Stimulated activated CD4-positive, alpha-beta T cell treated with anti-CD3 and anti-CD28 coated beads, Interleukin-12 subunit alpha, Interleukin-12 subunit beta, amount 100 ng/mL, for 48 hours (primary cell): ENCODE data around the gene OR10G3.
A peak's percentile ranks its signal among the peaks of the same experiment; 100 is the strongest.
"Not testable (repeated sequence)": the region's sequence is repeated elsewhere in the genome, so short reads cannot be mapped to it uniquely, and the experiment has no call there.

Experiments
- DNase-seq, 3 donors: peaks; one replicate each; pipeline ENCODE4 v3.0.0-alpha.2; 2020; ENCODE audit warnings: low read depth in 2 of 3, low spot score in 1 of 3

The OR10G3 gene, protein sequence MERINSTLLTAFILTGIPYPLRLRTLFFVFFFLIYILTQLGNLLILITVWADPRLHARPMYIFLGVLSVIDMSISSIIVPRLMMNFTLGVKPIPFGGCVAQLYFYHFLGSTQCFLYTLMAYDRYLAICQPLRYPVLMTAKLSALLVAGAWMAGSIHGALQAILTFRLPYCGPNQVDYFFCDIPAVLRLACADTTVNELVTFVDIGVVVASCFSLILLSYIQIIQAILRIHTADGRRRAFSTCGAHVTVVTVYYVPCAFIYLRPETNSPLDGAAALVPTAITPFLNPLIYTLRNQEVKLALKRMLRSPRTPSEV

DNA sequence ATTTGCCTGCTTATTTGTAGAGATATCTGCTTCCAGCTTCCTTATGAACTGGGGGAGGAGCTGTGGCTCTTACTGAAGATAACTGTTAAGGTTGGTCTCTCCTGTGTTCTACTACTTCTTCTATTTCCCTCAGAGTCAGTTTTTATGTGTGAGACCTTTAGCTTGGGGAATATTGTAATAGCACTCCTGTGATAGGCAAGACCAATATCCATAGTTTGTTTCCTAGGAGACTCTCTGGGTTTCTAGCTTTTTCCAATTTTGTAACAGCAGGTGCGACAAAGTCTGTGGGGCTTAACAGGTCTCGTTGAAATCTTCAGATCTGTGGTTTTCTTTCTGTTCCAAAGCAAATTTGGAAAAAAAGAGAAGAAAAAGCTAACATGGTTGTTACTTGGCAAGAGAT, at the start of gene OR10G3:
OR10G3 (minus strand) TSS at position 101 of the 400 bp plus-strand sequence. CDS start 9,332 bp downstream, outside the sequence.
- no peak for DNase-seq

DNA sequence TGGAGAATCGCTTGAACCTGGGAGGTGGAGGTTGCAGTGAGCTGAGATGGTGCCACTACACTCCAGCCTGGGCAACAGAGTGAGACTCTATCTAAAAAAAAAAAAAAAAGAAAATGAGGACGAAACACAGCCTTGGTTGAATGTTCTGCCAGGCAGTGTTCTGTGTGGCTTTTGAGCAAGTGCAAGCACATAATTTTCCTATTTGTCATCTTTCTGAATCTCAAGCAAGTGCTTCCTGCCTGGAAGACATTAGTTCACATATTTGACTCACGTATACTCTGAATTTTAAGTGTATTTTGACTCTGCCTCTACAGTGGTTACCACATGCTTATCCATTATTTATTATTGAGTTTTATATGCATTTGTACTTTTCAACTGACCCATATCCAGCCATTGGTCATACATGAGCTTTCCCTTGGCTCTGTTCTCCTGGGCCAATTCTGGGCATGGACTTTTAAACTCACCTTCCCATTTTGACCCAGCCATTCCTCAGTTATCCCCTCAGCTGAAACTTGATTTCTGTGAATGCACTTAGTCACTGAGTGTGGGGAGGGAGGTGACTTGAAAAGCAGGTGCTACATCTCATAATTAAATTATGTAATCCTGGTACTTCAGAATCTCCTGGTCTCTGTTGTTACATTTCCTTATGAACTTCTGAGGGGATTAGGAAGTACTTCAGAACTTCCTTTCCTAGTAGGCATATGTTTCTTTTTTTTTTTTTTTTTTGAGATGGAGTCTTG, 46.8 kb upstream of the OR10G3 start:
- no peak for DNase-seq

DNA sequence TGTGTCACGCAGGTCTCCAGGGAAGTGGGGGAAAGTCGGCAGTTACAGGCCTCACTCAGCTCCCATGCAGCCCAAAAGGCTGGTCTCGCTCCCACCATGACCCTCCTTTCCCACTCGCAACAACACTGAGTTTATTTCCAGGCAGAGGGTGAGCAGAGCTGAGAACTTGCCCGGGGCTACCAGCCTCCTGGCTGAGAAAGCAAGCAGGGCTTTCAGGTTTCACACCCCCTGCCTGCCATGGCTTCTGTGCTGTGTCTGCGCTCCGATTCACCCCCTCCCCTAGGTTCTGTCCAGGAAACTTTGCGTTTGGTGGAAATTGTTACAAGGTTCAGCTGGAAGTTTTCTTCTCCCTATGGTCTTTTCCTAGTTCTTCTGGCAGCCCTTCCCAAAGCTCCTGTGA, 37.7 kb upstream of the OR10G3 start:
- DNase-seq: no peak

DNA sequence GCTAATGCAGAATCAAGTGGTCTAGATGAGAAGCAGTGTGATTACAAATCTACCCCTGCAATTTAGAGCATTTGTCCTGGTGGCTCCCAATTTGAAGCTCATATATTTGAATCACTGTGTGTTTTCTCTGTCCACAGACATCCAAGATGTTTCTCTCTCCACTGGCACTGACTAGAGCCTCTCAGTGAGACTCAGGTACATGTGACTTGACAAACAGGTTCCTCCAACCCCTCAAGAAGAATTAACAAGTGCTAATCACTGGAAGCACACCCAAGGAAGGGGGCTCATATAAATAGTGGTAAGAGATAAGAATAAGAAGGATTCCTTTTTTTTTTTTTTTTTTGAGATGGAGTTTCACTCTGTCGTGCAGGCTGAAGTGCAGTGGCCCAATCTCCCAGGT, 34.4 kb upstream of the OR10G3 start:
- no peak for DNase-seq

DNA sequence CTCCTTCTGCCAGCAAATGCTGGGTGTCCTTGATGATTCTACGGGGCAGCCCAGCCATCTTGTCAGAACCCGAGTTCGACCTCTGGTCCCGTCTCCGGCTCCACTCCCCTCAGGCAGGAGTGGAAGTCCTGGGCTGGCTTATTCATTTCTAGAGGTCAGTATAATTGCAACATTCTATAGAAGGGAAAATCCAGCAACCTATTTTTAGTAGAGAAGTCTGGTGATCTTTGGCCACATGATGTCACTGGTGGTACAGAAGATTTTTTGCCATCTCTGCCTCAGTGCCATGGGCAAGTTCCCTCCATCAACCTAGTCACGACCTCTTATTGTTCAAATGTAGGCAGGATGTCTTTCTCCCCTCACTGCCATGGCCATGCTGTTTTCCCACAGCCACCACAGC, 32.4 kb upstream of the OR10G3 start:
- no peak for DNase-seq

DNA sequence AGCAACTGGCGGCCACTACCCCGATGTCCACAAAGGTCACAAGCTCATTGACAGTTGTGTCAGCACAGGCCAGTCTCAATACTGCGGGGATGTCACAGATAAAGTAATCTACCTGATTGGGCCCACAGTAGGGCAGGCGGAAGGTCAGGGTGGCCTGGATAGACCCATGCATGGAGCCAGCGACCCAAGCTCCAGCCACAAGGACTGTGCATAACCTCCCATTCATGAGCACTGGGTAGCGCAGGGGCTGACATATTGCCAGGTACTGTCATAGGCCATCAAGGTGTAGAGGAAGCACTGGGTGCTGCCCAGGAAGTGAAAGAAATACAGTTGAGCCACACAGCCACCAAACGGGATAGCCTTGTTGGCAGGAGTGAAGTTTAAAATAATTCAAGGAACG, 22.3 kb upstream of the OR10G3 start:
- DNase-seq: not testable (repeated sequence)

DNA sequence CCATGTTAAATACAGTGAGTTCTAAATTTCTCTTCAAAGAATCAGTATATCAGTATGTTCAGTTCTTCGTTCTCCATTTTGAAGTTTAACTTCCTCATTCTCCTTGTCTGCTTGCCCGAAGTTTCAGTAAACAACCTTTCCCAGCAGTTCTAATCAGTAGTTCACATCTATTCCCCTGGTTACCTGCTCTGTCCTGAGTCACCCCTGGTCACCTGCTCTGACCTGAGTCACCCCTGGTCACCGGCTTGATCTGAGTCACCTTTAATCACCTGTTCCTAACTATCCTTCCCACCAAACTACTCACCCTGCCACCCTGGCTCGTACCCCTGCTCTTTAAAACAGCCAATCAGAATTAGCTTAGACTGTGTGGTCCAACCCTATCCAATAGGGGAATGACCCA, 9.4 kb upstream of the OR10G3 start:
- DNase-seq: no peak

DNA sequence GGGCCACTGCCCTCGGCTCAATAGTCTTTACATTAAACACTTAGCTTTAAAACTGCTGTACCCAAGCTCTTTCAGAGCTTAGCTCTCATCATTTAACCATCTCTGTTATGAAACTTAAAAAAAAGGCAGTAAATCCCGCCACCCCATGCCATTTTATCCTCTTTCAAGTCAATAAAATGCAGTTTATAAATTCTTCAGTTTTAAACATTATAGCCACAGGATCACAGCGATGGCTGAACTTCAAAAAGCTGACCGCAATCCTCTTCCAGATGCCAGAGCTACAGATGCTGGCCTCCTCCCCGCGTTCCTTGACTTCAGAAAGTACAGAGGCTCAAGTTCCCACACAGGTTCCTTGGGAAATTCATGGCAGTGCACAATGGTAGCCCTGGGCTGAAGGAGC, 4.2 kb downstream of the OR10G3 start:
- DNase-seq: no peak

DNA sequence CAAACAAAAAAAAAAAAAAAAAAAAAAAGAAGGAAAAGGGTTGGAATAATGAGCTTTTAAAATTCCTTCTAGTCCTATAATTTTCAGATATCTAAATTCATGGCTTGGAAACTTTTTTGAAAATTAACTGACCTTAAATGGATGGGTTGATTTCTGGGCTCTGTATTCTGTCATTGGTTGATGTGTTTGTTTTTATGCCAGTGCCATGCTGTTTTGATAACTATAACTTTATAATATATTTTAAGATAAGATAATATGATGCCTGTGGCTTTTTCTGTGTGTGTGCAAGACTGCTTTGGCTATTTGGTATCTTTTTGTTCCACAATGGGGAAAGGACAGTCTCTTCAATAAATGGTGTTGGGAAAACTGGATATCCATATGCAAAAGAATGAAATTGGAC, 7.3 kb downstream of the OR10G3 start:
- DNase-seq: no peak

DNA sequence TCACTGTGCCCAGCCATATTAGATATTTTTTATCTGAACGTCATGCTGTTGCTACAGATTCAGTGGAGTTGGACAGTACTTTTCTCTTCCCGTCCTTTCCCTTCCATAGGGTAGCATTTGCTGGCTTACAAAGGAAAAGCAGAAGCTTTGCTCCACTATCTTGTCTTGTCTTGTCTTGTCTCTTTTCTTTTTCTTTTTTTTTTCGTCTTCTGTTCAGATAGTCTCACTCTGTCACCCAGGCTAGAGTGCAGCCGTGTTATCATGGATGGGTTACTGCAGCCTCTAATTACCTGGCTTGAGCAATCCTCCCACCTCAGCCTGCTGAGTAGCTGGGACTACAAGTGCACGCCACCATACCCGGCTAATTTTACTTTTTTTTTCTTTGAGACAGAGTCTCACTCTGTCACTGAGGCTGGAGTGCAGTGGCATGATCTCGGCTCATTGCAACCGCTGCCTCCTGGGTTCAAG, 21.1 kb downstream of the OR10G3 start:
- DNase-seq: no peak

DNA sequence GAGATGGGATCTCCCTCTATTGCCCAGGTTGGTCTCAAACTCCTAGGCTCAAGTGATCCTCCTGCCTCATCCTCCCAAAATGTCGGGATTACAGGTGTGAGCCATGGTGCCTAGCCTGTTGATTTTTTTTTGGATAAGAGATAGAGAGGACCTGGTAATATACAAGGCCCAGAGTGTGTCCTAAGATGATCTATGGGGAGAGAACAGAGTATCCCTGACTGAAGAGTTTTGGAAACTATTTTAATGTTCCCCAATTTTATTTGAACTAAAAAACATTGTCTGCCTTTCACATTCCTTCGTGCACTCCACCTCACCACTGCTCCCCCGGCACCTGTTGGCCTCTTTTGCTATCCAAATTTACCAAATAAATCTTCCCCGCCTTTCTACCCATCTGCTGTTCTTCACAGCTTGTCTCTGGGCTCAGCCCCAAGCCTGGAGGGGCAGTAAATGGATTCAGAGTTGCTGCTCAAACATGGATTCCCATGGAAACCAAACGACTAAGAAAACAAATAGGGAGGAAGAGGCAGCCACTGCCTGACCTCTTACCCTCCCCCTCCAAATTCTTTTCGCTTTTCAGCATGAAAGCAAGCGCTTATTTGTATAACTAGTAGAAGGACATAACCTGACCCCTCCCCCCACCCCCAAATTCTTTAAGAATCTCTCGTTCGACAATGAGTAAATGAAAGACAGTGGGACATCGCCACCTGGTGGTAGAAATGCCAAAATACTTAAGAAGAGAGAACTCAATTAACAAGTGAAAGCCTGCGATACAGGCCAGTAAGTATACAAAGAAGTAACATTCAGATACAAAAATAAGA, 22.6 kb downstream of the OR10G3 start:
- DNase-seq: peak; percentile 28 to 90 (median 60)

DNA sequence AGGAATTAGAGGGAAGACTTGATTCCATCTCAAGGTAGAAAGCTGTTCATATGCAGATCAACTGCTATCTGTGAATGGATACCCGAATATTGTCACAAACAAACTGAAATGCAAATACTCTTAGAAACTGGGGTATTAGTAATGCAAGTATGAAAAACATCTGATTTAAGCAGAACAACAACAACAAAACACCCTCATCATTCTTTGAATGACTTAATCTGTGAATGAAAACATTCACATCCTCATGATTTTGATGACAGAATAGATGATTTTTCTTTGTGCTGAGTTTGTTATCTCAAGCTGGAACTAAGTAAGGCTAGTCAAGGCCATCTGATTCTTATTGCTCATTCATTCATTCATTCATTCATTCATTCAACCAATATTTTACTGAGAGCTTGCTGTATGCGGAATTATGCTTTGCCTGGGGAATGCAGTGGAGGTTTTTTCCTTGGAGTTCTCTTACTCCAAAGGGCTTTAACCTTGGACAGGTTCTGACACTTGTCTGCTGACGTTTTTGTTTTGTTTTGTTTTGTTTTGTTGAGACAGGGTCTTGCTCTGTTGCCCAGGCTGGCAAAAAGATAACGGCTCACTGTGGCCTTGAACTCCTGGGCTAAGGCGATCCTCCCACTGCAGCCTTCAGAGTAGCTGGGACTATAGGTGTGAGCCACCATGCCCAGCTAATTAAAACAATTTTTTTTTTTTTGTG, 23.3 kb downstream of the OR10G3 start:
- DNase-seq: no peak

DNA sequence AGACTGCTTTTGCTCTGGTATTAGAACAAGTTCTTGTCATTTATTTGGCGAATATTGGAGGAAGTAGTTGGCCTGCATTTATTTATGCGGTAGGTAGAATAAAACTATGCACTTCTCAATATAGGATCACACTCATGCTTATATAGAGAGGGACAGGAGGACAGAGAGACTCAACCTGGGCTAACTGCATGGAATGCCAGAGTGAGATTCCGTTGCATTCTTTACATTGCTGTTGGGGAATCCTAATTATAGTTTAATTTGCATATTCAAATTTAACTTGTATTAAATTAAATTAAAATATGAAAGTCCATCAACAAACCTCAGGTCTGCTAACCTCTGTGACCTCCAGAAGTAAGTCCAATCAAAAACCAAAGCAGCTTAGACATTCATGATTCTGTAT, 26.6 kb downstream of the OR10G3 start:
- DNase-seq: no peak

DNA sequence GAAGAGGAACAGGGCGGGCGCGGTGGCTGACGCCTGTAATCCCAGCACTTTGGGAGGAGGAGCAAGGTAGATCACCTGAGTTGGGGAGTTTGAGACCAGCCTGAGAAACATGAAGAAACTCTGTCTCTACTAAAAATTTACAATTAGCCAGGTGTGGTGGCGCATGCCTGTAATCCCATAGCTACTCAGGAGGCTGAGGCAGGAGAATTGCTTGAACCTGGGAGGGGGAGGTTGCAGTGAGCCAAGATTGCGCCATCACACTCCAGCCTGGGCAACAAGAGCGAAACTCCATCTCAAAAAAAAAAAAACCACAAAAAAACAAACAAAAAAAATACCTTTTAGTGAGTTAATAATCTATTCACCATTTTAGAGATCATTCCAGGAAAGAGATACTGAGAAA, 35.3 kb downstream of the OR10G3 start:
- not testable (repeated sequence) for DNase-seq

DNA sequence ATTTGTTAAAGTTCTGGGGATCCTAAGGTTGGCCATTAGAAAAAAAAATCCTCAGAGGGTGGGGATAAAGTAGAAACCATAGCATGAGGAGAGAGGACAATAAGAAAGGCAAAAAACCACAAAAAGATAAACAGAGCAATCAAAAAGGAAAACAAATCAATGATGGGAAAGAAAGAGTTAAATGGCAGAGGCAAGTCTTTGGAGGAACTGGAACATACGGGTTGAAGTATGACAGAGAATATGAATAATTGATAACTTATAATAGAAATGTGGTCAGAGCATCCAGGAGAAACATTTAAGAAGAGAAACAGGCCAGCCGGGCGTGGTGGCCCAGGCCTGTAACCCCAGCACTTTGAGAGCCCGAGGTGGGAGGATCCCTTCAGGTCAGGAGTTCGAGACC, 35.9 kb downstream of the OR10G3 start:
- no peak for DNase-seq

DNA sequence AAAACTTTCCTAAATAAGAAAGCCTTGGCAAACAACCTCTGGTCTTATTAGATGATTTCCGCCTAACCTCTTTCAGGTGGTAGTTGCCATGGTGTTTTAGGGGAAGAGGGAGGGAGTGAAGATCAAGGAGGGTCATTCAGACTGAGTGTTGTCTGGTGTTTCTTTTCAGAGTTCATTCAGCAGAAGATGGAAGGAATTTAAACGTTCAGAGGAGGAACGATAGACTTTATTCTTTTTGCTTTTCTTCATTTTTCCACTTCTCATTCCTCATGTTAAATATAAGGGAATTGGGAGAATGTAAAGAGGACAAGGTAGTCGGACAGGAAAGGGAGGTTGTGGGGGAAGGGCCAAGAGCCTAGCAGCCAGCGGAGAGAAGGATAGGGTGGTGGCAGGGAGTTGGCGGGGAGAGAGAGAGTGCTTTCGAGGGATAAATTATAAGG, 36.3 kb downstream of the OR10G3 start:
- no peak for DNase-seq

DNA sequence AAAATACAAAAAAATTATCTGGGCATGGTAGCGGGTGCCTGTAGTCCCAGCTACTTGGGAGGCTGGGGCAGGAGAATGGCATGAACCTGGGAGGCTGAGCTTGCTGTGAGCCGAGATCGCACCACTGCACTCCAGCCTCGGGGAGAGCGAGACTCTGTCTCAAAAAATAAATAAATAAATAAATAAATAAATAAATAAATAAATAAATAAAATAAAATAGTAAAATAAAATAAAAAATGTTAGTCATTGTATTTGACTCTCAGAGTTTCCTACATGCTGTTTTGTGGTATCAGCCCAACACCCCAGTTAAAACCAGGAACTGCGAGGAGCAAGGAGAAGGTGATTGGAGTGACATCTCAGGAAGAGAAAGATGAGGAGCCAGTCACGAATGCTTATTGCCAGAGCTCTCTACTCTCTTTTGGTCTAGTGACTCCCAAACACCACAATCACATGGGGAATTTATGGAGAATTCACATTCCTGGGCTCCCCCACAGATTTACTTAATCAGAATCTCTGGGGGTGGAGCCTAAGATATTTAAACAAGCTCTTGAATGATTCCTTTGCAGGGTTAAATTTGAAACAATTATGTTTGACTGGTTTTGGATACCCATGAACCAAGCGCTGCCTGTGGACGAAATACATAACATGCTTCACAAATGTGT, 38.3 kb downstream of the OR10G3 start:
- DNase-seq: no peak

DNA sequence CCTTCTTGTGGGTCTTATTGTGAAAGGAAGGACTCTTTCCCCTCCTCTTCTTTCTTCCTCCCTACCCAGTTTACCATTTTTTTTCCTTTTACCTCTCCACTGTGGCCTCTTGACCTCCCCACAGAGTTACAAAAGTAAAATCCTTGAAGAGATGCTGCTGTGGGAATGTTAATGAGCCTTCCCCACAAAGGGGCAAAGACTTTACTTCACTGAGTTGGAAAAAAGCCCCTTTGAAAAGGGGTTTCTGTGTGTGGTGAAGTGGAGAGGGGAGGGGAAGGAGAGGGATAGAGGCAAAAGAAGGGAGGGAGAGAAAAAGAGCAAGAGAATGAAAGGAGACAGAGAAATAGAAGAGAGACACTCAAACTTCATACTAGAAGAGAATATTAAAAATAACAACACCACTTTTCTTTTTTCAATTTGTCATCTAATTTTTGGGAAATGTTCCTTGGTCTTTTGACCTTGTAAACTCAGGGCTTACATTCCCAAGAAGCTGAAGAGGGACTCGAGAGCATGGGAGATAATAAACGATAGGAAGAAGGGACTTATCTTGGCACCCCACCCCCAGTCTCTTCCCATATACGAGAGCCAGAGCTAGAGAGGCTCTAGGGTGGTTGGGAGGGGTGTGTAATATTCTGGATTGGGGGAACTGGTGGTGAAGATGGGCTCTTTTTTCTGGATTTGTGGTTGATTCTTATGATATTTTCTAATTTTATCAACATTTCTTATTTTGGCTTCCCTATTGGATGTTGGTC, 40.5 kb downstream of the OR10G3 start:
- no peak for DNase-seq

DNA sequence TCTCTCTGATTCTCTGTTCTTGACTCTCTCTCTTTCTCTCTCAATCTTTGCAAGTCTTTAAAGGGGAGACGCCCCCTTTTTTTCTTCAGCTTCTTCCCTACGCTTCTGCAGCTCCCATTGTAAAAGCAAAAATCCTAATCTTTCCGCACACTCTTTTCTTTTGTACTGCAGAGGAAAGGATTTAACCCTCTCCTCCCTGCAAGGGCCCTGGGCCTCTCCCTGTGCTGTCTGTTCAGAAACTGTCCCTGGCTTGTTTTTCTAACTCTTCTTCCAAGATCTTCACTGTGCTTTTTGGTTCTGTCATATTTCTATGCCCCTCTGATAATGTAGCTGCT, 42.8 kb downstream of the OR10G3 start:
- no peak for DNase-seq
